Measurements from ENCODE around the gene MYO10.

Gene MYO10

DNA sequence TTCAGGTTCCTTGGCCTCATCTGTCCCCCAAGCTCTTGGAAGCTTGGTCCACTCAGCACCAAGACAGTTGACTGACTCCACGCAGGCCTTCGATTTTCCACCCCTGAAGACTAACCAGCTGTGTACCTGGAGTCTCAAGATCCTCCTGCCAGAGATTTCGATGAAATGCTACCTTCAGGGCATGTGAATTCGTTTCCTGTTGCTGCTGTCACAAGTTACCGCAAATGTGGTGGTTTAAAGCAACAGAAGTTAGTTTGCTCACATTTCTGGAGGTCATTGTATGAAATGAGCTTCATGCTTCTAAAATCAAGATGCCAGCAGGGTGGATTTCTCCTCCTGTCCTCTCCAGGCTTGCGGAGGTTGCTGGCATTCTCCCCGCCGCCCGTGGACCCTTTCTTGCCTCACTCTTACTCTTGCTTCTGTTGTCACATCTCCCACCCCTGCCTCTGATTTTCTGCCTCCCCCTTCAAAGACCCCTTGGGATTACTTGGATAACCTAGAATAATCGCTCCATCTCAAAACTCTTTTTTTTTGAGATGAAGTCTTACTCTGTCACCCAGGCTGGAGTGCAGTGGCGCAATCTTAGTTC lies 291.7 kb downstream of the MYO10 start:
- DNase-seq (ENCODE audit: insufficient read length, low spot score), result no peak
- no peak for FAIRE-seq
- TF ChIP-seq, protein P1, sequence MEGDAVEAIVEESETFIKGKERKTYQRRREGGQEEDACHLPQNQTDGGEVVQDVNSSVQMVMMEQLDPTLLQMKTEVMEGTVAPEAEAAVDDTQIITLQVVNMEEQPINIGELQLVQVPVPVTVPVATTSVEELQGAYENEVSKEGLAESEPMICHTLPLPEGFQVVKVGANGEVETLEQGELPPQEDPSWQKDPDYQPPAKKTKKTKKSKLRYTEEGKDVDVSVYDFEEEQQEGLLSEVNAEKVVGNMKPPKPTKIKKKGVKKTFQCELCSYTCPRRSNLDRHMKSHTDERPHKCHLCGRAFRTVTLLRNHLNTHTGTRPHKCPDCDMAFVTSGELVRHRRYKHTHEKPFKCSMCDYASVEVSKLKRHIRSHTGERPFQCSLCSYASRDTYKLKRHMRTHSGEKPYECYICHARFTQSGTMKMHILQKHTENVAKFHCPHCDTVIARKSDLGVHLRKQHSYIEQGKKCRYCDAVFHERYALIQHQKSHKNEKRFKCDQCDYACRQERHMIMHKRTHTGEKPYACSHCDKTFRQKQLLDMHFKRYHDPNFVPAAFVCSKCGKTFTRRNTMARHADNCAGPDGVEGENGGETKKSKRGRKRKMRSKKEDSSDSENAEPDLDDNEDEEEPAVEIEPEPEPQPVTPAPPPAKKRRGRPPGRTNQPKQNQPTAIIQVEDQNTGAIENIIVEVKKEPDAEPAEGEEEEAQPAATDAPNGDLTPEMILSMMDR (IDR thresholded peaks at IDR 0.05; ENCODE audit: insufficient read depth, missing control alignments), result no peak

DNA sequence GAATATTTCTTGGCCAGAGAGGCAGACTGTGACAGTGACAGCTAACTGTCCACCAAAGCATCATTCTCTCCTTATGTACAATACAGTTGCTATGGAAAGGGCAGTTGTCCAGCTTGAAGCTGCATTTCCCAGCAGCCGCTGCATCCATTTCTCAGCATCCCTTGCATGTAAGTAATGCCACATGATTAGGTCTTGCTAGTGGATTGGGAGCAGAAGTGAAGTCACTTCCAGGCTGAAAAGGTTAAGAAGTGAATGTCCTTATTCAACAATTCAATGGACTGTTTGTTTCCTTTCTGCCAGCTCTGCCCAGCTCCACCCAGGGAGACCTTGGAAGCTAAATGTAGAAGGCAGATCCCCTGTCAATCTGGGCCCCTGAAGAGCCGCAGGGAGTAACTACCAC lies 293.2 kb downstream of the MYO10 start:
- TF ChIP-seq, protein P1 (IDR thresholded peaks at IDR 0.05; ENCODE audit: insufficient read depth, missing control alignments), result no peak
- no peak for FAIRE-seq

DNA sequence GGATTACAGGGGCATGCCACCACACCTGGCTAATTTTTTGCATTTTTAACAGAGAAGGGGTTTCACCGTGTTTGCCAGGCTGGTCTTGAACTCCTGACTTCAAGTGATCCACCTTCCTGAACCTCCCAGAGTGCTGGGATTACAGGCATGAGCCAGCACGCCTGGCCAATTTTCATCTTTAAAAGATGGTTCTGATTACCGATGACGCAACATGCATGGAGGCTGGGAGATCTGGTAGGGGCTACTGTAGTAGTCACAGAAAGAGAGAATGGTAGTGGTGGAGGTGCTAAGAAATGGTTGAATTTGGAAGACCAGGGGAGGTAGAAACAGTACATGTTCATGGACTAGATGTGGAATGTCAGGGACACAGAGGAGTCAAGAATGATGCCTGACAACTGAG lies 296.9 kb downstream of the MYO10 start:
- TF ChIP-seq, protein P1 (IDR thresholded peaks at IDR 0.05; ENCODE audit: insufficient read depth, missing control alignments), result no peak
- DNase-seq (ENCODE audit: insufficient read length, low spot score) (no peak), FAIRE-seq (no peak)

More for the DNA sequence above, 293.2 kb downstream of the MYO10 start:
- DNase-seq (ENCODE audit: insufficient read length, low spot score), result no peak

DNA sequence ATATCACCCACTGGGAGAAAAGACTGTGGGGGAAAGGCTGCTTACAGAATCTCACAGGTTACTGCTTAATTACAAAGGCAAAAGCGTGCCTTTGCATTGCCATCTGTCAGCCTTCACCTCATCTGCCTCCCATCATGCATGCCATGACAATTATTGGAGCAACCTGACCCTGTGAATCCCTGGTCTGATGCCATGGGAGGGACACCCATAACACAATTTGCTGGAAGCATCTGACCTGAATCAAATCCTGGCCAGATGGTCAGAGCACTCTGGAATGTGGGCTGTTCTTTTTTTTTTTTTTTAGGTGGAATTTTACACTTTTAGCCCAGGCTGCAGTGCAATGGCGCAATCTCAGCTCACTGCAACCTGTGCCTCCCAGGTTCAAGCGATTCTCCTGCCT lies 307.7 kb downstream of the MYO10 start:
- no peak for DNase-seq (ENCODE audit: insufficient read length, low spot score)
- FAIRE-seq, result no peak
- TF ChIP-seq, protein P1 (IDR thresholded peaks at IDR 0.05; ENCODE audit: insufficient read depth, missing control alignments), result no peak

DNA sequence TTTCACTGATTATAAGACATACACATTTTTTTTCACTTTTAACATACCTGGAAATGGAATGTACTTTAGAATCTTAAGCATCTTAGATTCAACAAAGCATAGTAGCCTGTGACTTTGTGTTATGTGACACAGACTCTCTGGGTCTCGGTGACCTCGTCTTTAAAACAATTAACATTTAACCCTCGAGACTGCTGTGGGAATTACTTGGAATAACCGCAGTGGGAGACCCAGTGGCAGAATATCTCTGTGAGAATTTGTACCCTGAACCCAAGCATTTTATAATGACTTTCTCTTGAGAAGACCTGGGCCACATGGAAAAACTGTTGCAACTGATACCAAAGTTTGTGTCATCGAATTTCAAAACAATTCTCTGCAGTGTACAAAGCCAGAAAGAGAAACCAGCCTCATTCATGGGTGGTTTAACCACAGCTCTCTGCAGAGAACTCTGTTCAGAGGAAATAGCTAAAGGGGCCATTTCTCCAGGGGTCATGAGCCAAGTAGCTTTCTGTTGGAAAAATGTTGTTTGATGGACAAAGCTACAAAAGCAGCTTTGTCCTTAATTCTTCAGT lies 309.3 kb downstream of the MYO10 start:
- FAIRE-seq, result no peak
- no peak for DNase-seq (ENCODE audit: insufficient read length, low spot score)
- TF ChIP-seq, protein P1 (IDR thresholded peaks at IDR 0.05; ENCODE audit: insufficient read depth, missing control alignments), result no peak

DNA sequence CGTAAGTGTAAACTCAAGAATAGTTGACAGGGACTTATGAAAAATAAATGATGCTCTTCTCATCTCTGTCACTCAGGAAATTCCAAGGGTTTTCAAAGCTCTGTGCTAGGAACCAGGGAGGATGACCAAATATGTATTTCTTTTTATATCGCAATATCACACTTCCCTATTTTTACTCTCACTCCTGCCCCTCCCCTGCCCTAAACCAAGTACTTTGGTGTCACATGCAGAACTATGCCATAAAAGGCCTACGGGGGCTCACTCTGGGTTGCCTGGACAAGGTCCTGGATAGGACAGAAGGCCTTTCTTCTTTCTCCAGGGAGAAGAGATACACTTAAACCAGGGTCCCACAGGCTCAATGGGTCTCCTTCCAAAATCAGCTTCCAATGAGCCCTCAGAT lies 311.0 kb downstream of the MYO10 start:
- no peak for FAIRE-seq
- TF ChIP-seq, protein P1 (IDR thresholded peaks at IDR 0.05; ENCODE audit: insufficient read depth, missing control alignments), result no peak
- DNase-seq (ENCODE audit: insufficient read length, low spot score), result no peak

DNA sequence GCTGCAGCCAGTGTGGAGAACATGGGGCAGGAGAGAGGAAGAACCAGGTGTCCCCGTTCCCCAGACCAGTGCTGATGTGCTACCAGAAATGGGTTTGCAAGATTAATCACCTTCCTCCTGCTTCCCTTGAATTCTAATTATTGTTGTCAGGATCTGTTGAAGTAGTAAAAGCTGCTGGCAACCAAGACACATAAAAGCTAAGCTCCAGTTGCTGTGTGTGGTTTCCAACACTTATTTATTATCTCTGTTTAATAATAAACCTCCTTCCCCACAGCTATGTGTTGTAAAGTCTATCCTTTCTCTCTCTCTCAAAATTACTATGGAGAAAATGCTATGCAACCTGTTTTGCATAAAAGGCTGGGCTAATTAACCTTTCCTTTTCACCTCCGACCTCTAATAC lies 317.0 kb downstream of the MYO10 start:
- DNase-seq (ENCODE audit: insufficient read length, low spot score) (no peak), FAIRE-seq (no peak)
- TF ChIP-seq, protein P1 (IDR thresholded peaks at IDR 0.05; ENCODE audit: insufficient read depth, missing control alignments), result no peak

Measured in D721Med (cell line).